MM.1S (cell line): ENCODE results near the gene CGA.

ENCODE experiments used
- DNase-seq: peaks from one replicate; pipeline ENCODE4 v3.0.0-alpha.2; 2015
- H2AFZ ChIP-seq: fragments of 300-600 bp; sonication (generic); 2 replicates; pipeline ENCODE4 v1.6.0; 2016; ENCODE audit warnings: antibody characterized with exemption, low read length
- H3F3A ChIP-seq: fragments of 300-600 bp; sonication (generic); 2 replicates; pipeline ENCODE4 v1.6.1; 2016; ENCODE audit warnings: mild to moderate bottlenecking, antibody characterized with exemption, low read length, moderate library complexity, mixed read lengths; ENCODE audit not compliant: insufficient read depth
- H3K27ac ChIP-seq: fragments of 300-600 bp; sonication (generic); 2 replicates; pipeline ENCODE4 v1.5.1; 2016; ENCODE audit warnings: mild to moderate bottlenecking, low read length
- H3K27me3 ChIP-seq: fragments of 300-600 bp; sonication (generic); replicated peaks from 2 replicates; pipeline ENCODE4 v1.6.0; 2016; ENCODE audit warnings: low read length; ENCODE audit not compliant: insufficient read depth
- H3K36me3 ChIP-seq: fragments of 300-600 bp; sonication (generic); replicated peaks from 2 replicates; pipeline ENCODE4 v1.6.1; 2016; ENCODE audit warnings: mild to moderate bottlenecking, low read length, mixed read lengths; ENCODE audit not compliant: insufficient read depth
- H3K4me1 ChIP-seq: fragments of 300-600 bp; sonication (generic); 2 replicates; pipeline ENCODE4 v1.6.1; 2016; ENCODE audit warnings: low read length, mixed read lengths
- H3K4me2 ChIP-seq: fragments of 300-600 bp; sonication (generic); 2 replicates; pipeline ENCODE4 v1.6.0; 2016; ENCODE audit warnings: low read depth, low read length
- H3K4me3 ChIP-seq: fragments of 300-600 bp; sonication (generic); 2 replicates; pipeline ENCODE4 v1.5.1; 2016; ENCODE audit warnings: low read length, mixed read lengths
- H3K79me2 ChIP-seq: fragments of 300-600 bp; sonication (generic); 2 replicates; pipeline ENCODE4 v1.6.1; 2016; ENCODE audit warnings: mixed run types, low read length, mixed read lengths
- H3K9ac ChIP-seq: fragments of 300-600 bp; sonication (generic); 2 replicates; pipeline ENCODE4 v1.6.1; 2016; ENCODE audit warnings: low read length, mixed read lengths
- H3K9me2 ChIP-seq: fragments of 300-600 bp; sonication (generic); replicated peaks from 2 replicates; pipeline ENCODE4 v1.6.1; 2016; ENCODE audit warnings: mild to moderate bottlenecking, low read length, mixed read lengths; ENCODE audit not compliant: insufficient read depth
- H3K9me3 ChIP-seq: fragments of 300-600 bp; sonication (generic); replicated peaks from 2 replicates; pipeline ENCODE4 v1.6.1; 2016; ENCODE audit warnings: mild to moderate bottlenecking, low read length, mixed read lengths; ENCODE audit not compliant: insufficient read depth
- H4K20me1 ChIP-seq: fragments of 300-600 bp; sonication (generic); 2 replicates; pipeline ENCODE4 v1.6.1; 2016; ENCODE audit warnings: mild to moderate bottlenecking, low read length, moderate library complexity, mixed read lengths; ENCODE audit not compliant: insufficient read depth
- CTCF ChIP-seq: fragments of 300-600 bp; sonication (generic); IDR thresholded peaks from 2 replicates; pipeline ENCODE4 v1.5.1; 2016; ENCODE audit warnings: antibody characterized with exemption, low read length, mixed read lengths
- EZH2 ChIP-seq: fragments of 300-600 bp; sonication (generic); optimal IDR thresholded peaks from 2 replicates; pipeline ENCODE3; 2017; ENCODE audit warnings: low read depth, mild to moderate bottlenecking, antibody characterized with exemption, low read length, mixed read lengths
- EZH2phosphoT487 ChIP-seq: fragments of 300-600 bp; sonication (generic); IDR thresholded peaks from 2 replicates; pipeline ENCODE4 v1.6.1; 2018; ENCODE audit warnings: antibody characterized with exemption, low read length

The CGA gene

GRCh38 chr6:87093651-87094050, 1.3 kb downstream of the CGA start:
- no peak for DNase-seq
- H3K27me3 ChIP-seq: no peaks in the 10 kb centered on the region
- H3K4me2 ChIP-seq: no peak overlapping the region
- H3K9ac ChIP-seq: no peak overlapping the region
- H2AFZ ChIP-seq: no peak overlapping the region
- H3K79me2 ChIP-seq: no peaks in the 10 kb centered on the region
- no peaks in the 10 kb centered on the region for H3K4me1 ChIP-seq
- no peak overlapping the region for H3K27ac ChIP-seq
- TF ChIP-seq EZH2phosphoT487 (no peak), EZH2 (no peak), CTCF (no peak)
- no peak overlapping the region for H3K4me3 ChIP-seq
- no peaks in the 10 kb centered on the region for H3K36me3 ChIP-seq
- no peaks in the 10 kb centered on the region for H3K9me2 ChIP-seq
- H4K20me1 ChIP-seq: no peaks in the 10 kb centered on the region
- no peaks in the 10 kb centered on the region for H3K9me3 ChIP-seq
- H3F3A ChIP-seq: no peaks in the 10 kb centered on the region

GRCh38 chr6:87093199-87093598, 1.7 kb downstream of the CGA start:
- H3K27ac ChIP-seq: no peak overlapping the region
- H2AFZ ChIP-seq: no peak overlapping the region

GRCh38 chr6:87092435-87092834, 2.5 kb downstream of the CGA start:
- H3K27ac ChIP-seq: no peak overlapping the region
- no peaks in the 10 kb centered on the region for H3K36me3 ChIP-seq
- no peaks in the 10 kb centered on the region for H3K9me2 ChIP-seq
- H3F3A ChIP-seq: no peaks in the 10 kb centered on the region
- H3K79me2 ChIP-seq: no peaks in the 10 kb centered on the region
- TF ChIP-seq CTCF: no peak
- no peak for TF ChIP-seq EZH2
- TF ChIP-seq EZH2phosphoT487: no peak
- no peak overlapping the region for H3K4me3 ChIP-seq
- no peaks in the 10 kb centered on the region for H4K20me1 ChIP-seq
- H2AFZ ChIP-seq: no peak overlapping the region
- no peak overlapping the region for H3K4me2 ChIP-seq
- no peaks in the 10 kb centered on the region for H3K4me1 ChIP-seq
- H3K9ac ChIP-seq: no peak overlapping the region
- DNase-seq: no peak
- no peaks in the 10 kb centered on the region for H3K27me3 ChIP-seq
- H3K9me3 ChIP-seq: no peaks in the 10 kb centered on the region

More at GRCh38 chr6:87093199-87093598, 1.7 kb downstream of the CGA start:
- Histone ChIP-seq H3K4me2 (no peak overlapping the region), H3K4me1 (no peaks in the 10 kb centered on the region), H3F3A (no peaks in the 10 kb centered on the region), H3K36me3 (no peaks in the 10 kb centered on the region), H3K9me3 (no peaks in the 10 kb centered on the region), H3K4me3 (no peak overlapping the region), H3K27me3 (no peaks in the 10 kb centered on the region), H3K79me2 (no peaks in the 10 kb centered on the region), H4K20me1 (no peaks in the 10 kb centered on the region), H3K9me2 (no peaks in the 10 kb centered on the region), H3K9ac (no peak overlapping the region)
- DNase-seq: no peak
- no peak for TF ChIP-seq CTCF
- TF ChIP-seq EZH2phosphoT487: no peak
- TF ChIP-seq EZH2: no peak
